ENCODE results near the gene RLBP1.
"Not testable (repeated sequence)": the region's sequence is repeated elsewhere in the genome, so short reads cannot be mapped to it uniquely, and the experiment has no call there.

The RLBP1 gene

GRCh38 chr15:89221543-89221942 is at the start of gene RLBP1:
TSS of gene RLBP1 (minus strand) at chr15:89221579. CDS start at chr15:89218975, 2,604 bp downstream.
- no peak for DNase-seq (ENCODE audit: low read depth)

DNA sequence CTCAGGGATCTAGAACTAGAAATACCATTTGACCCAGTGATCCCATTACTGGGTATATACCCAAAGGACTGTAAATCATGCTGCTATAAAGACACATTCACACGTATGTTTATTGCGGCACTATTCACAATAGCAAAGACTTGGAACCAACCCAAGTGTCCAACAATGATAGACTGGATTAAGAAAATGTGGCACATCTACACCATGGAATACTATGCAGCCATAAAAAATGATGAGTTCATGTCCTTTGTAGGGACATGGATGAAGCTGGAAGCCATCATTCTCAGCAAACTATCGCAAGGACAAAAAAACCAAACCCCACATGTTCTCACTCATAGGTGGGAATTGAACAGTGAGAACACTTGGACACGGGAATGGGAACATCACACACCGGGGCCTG is 28.8 kb upstream of the RLBP1 start:
- not testable (repeated sequence) for DNase-seq (ENCODE audit: low read depth)

GRCh38 chr15:89248584-89248983 is 27.2 kb upstream of the RLBP1 start:
- no peak for DNase-seq (ENCODE audit: low read depth)

- no peak for DNase-seq (ENCODE audit: low read depth)
These were observed 26.1 kb upstream of the RLBP1 start for GRCh38 chr15:89247446-89247845.

GRCh38 chr15:89244574-89244903 is 23.2 kb upstream of the RLBP1 start:
- peak; percentile 48 for DNase-seq (ENCODE audit: low read depth)

DNA sequence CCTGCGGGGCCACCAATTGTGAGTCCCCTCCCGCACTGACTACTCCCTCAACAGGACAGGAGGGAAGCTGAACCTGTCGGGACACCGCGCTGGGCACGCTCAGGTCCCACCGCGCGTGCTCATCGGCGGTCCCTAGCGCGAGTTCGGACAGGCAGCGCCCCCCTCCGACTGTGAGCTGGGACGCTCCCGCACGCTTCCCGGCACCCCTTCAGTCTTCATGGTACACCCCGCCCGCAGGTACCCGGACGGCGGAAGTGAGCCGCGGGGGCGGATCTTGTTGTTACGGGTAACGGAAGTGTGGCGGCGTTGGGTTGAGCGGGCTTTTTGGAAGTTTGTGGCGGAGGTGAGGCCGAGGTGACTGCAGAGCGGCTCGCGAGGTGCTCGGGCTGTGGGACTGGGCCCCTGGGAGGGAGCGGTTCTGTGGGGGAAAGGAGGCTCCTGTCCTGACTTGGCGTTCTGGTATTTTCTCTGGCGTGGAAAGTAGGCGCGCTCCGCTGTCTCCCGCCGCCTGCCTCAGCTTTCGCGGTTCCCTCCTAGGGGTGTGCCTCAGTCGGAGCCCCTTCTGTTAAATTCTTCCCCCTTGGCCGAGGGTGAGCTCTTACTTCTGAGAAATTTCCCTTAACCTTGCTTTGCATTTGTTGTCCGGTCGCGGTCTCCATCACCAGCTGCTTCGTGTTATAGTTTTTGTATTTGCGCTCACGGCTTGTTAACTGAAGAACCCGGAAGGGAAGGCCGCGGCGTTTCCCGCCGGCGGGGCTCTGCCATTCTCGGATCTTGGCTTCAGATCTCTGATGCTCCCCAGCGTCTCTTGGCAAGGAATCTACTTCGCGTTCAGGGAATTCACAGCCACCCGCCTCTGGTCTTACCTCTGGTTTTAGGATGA is 22.6 kb upstream of the RLBP1 start, which contains the start of gene FANCI:
Gene FANCI, plus strand, starts transcription at position 289 of the 883 bp plus-strand sequence. CDS start 3,669 bp downstream, outside the sequence.
- peak; percentile 95 for DNase-seq (ENCODE audit: low read depth)

- peak; percentile 30 for DNase-seq (ENCODE audit: low read depth)
These were observed 21.8 kb upstream of the RLBP1 start for GRCh38 chr15:89243046-89243690.

DNA sequence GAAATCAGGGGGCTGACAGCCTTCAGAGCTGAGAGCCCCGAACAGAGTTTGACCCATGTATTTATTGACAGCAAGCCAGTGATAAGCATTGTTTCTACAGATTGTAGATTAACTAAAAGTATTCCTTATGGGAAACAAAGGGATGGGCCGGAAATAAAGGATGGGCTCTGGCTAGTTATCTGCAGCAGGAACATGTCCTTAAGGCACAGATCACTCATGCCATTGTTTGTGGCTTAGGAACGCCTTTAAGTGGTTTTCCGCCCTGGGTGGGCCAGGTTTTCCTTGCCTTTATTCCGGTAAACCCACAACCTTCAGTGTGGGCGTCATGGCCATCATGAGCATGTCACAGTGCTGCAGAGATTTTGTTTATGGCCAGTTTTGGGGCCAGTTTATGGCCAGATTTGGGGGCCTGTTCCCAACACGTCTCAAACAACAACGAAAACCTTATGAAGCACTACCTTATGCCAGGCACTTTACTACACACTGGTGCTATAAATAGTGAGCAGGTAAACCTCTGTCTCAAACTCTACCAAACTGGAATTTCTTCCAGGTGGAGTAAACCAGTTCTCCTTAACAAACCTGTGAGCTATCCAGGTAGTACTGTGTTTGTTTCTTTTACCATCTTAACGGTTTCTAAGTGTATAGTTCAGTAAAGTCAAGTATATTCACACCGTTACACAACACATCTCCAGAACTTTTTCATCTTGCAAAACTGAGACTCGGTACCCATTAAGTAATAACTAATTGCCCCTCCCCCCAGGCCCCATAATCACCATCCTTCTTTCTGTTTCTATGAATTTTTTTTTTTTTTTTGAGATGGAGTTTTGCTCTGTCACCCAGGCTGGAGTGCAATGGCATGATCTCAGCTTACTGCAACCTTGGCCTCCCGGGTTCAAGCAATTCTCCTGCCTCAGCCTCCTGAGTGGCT is 18.8 kb upstream of the RLBP1 start:
- DNase-seq (ENCODE audit: low read depth) = not testable (repeated sequence)

DNA sequence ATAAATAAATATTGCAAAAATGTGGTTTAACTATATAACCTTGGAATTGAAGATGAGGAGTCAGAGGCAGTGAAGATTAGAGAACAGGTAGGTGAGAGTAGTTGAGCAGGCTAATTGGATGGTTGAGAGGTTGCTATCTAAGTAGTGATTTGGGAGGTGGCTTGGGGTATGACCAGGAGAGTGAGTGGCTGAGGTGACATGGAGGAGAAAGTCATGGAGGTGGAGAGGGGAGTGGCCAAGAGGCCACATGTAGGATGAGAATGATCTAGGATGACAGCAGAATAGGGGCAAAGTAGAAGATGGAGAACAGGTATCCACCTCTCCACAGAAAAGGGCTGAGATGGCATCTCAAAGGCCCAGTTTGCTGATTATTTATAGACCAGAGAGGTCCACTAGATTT is 10.5 kb upstream of the RLBP1 start:
- no peak for DNase-seq (ENCODE audit: low read depth)

DNA sequence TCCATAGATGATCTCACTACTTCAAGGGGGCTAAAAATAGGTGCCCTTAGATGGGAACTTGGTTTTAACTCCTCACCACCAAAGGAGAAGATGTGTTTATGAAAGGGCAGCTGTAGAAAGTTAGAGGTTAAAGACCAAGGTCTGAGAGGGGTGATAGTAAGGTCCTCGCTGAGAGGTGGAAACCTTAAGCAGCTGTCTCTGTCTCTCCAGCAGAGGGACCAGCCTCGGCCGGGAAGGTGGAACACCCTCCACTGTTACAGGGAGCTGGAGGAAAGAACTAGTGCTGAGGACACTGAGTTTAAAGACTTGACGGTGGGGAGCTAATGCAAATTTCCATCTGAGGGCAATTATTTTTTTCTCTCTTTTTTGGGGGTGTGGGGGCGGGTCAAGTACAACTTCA is 8.9 kb upstream of the RLBP1 start:
- peak; percentile 21 for DNase-seq (ENCODE audit: low read depth)

DNA sequence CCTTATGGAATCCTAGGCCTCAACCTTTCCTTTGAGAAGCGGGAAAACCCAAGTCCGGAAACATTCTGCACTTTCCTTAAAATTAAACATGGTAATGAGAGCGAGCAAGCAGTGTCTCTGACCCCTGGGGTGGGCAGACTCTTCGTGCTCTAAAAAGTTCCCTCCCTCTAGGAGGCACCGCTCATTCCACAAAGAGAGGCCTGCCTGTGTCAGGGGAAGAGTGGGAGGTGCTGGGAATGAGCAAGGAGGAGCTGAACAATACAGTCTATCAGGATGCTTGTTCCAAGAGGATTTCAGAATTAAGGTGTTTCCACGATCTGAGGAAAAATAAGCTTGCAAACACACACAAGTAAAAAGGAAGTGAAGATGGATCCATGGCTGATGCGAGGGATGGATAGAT is 6.0 kb upstream of the RLBP1 start:
- no peak for DNase-seq (ENCODE audit: low read depth)

DNA sequence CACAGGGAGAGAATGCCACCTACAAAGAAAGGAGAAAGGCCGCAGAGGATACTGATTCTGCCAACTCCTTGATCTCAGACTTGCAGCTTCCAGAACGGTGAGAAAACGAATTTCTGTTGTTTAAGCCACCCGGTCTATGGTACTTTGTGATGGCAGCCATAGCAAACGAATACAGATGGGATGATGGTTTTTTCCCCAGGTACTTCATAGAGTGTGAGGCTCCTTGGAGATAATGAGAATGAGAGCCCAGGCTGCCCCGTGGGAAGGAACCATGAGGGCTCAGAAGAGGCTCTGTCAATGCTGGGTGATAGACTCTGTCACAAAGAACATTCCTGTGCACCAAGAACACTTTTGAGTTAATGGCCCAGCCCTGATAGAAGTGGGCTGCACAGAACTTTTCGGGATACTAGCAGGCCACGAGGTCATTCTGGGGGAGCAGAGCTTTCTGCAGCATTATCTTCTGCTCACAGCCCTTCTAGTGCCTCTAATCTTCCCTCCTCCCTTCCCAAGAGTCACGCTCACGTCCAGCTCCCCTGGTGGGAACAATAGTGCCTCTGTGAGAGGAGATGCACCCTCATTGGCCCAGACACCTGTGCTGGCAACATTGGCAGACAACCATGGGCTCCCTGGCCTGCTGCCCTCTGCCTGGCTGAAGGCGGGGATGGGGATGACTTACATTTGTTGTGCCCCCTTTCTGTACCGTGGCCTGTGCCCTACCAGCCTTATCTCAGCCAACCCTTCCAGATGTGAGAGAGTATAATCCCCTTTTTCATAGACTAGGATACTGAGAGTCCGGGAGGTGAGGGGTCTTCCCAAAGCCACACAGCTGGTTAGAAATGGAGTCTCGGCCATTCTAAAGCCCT is 5.2 kb upstream of the RLBP1 start:
- DNase-seq (ENCODE audit: low read depth) = no peak

DNA sequence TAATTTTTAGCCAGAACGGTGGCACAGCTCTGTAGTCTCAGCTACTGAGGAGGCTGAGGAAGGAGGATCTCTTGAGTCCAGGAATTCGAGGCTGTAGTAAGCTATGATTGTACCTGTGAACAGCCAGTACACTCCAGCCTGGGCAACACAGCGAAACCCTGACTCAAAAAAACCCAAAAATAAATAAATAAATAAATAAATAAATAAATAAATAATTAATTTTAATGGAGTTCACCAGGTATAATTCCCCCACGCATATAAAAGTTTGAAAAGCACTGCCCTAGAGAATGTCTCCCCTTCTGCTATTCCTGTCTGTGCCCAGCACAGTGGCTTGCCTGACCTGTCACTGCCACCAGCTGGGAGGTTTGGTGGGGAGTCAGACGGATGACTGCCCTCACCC is 4.2 kb upstream of the RLBP1 start:
- DNase-seq (ENCODE audit: low read depth) = no peak

DNA sequence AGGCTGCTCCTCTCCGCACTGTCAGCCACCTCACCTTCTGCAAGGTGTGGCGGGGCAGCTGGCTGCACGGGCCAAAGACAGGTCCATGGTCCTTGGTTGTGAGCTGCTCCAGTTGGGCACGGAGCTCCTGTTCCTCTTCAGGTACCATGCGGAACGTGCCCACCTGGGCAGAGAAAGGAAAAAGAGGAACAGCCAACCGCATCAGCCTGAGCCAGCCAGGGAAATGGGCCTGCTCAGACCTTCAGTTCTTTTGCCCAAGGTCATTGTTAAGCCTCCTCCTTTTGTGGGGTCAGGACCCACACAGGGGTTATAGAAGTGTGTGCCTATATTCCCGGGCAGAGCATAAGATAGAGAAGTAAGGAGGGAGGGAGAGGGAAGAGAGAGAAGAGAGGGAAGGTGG is 2.8 kb downstream of the RLBP1 start:
- no peak for DNase-seq (ENCODE audit: low read depth)

DNA sequence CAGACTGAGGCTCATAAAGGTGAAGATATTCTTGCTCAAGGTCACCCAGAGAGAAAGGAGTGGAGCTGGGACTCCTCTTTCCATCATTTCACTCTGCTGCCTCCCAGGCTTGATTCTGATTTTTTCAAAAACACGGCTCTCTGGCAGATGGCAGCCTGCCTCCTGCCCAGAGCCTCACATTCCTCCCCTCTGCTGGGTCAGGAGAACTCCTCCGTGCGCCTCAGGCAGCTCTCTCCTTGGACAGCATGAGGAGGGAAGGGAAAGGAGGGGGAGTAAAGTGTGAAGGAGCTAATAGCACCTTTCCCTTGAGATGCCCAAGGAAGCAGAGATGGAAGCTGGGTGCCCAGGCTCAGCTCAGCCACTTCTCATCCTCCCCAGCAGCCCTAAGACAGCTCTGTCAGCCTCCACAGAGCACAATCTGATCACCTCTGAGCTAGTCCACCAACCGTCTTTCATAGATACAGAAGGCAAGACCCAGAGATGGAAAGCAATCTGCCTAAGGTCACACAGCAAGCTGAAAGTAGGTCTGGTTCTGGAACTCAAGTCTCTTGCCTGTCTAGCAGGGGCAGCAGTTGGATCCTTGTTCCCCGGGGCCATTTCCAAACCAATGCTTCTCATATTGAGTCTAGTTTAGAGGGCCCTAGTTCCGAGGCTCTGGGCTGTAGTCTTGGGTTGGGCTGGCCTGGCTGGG is 3.5 kb downstream of the RLBP1 start:
- no peak for DNase-seq (ENCODE audit: low read depth)

DNA sequence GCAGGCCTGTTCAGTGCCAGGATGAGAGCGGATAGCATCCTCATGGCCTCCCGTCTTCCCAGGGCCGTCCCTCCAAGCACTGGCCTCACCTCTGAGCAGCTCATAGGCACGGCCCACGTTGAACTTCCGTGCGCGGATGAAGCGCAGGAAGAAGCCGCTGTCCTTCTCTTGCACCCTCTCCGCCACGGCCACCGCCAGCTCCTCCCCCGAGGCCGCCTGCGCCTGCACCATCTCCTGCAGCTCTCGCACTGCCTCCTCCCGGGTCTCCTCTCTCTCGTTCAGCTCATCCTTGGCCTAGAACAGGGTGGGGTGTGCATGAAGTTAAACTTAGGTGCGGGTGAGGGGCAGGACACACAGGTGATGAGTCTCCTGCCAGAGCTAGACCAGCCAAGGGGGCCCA is 4.3 kb downstream of the RLBP1 start:
- no peak for DNase-seq (ENCODE audit: low read depth)

DNA sequence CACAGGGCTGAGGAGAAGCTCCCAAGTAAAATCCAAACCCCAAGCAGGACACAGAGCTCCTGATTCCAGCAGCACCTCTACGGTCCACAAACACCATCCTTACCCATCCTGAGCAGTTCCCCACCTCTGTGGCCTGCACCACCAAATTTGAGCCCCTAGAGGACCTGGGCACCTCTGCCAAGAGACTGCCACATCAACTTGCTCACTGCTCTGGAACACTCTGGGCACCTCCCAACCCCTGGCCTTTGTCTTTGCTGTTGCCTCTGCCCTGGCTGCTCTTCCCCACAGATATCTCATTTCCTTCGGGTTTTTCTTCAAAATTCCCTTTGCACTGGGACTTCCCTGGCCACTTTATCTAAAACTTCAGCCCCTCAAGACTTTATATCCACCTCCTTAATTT is 5.8 kb downstream of the RLBP1 start:
- no peak for DNase-seq (ENCODE audit: low read depth)

DNA sequence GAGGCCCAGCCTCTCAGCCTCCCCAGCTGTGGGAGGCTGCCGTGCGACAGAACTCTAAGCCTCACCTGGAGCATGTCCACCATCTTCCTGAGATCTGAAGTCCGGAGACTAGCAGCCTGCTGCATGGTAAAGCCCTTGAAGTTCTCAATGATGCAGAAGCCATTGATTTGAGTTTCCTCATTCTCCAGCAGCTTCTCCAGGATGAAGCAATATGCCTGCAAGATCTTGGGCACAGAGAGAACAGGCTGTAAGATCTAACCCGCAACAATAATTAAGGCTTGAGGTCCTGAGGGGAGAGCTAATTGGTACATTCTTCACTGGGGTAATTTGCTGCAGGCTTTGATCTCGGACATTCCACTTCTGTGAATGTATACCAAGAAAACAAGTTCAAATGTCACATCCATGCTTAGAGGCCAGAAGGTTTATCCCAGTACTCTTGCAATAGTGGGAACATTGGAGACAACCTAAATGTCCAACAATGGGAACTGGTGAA is 9.7 kb downstream of the RLBP1 start:
- DNase-seq (ENCODE audit: low read depth) = no peak

- DNase-seq (ENCODE audit: low read depth) = no peak
These were observed 12.3 kb downstream of the RLBP1 start for GRCh38 chr15:89209057-89209456.

- DNase-seq (ENCODE audit: low read depth) = no peak
These were observed 13.1 kb downstream of the RLBP1 start for GRCh38 chr15:89208256-89208655.

DNA sequence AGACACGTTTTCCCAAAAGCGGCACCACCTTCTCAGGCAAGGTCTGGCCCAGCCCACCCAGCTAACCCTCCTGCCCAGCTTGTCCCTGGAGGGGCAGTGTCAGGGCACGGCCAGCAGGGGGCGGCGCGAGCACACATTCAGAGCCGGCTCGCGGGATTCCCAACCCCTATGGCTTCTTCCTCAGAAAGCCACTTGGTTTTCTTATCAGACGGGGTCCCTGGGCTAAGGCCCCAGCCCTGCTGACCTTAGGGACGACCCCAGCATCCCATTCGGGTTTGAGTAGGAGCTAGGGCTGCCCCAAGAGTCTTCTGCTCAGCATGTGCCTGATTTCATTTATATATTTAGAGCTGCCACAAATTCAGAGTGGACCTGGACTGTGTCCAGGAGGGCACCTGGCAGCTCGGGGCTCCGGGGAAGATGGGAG is 14.5 kb downstream of the RLBP1 start:
- peak; percentile 77 for DNase-seq (ENCODE audit: low read depth)

Data from ELR (cell line).